Measurements from ENCODE around the gene FARSB. TPM values are rescaled to one million over a fixed set of nuclear protein-coding genes. Genes with fewer than 3 reads are reported as not detected.
A peak's percentile ranks its signal among the peaks of the same experiment; 100 is the strongest.

Gene FARSB
- total RNA-seq, 2 donors from 2014 or later, result 19.2 to 27.3 TPM

GRCh38 chr2:222670191-222671038 lies 14.5 kb upstream of the FARSB start:
- ATAC-seq (no peak), DNase-seq (no peak)
- intact Hi-C loops (cut with DNase I, micrococcal nuclease), result no loop called here

- DNase-seq (no peak), ATAC-seq (no peak)
- intact Hi-C loops (cut with DNase I, micrococcal nuclease), result no loop called here
Measured at GRCh38 chr2:222669353-222669752, 13.5 kb upstream of the FARSB start.

GRCh38 chr2:222668494-222669154 lies 12.7 kb upstream of the FARSB start:
- no peak for ATAC-seq
- intact Hi-C loops (cut with DNase I, micrococcal nuclease), result no loop called here
- DNase-seq, result no peak

- intact Hi-C loops (cut with DNase I, micrococcal nuclease), result no loop called here
- DNase-seq (no peak), ATAC-seq (peak; percentile 61)
Measured at GRCh38 chr2:222663479-222663878, 7.6 kb upstream of the FARSB start.

- intact Hi-C loops (cut with DNase I, micrococcal nuclease), result no loop called here
- peak; percentile 1 for ATAC-seq
- peak in 1 of 2 donors; percentile 14 for DNase-seq
Measured at GRCh38 chr2:222656526-222657446, 894 bp upstream of the FARSB start.

GRCh38 chr2:222653280-222653679 lies 2.6 kb downstream of the FARSB start:
- ATAC-seq (no peak), DNase-seq (no peak)
- intact Hi-C loops (cut with DNase I, micrococcal nuclease), result no loop called here

- peak; percentile 16 to 51 for DNase-seq
- intact Hi-C loops (cut with DNase I, micrococcal nuclease), result no loop called here
- peak; percentile 61 for ATAC-seq
Measured at GRCh38 chr2:222652491-222653255, 3.2 kb downstream of the FARSB start.

GRCh38 chr2:222651718-222652418 lies 4.0 kb downstream of the FARSB start:
- ATAC-seq, result no peak
- intact Hi-C loops (cut with DNase I, micrococcal nuclease), result no loop called here

GRCh38 chr2:222649801-222650200 lies 6.1 kb downstream of the FARSB start:
- DNase-seq (no peak), ATAC-seq (peak; percentile 63)
- intact Hi-C loops (cut with DNase I, micrococcal nuclease), result no loop called here

More at GRCh38 chr2:222651718-222652418, 4.0 kb downstream of the FARSB start:
- no peak for DNase-seq

- ATAC-seq, result peak; percentile 66
- intact Hi-C loops (cut with DNase I, micrococcal nuclease), result no loop called here
Measured at GRCh38 chr2:222646008-222646407, 9.9 kb downstream of the FARSB start.

GRCh38 chr2:222643134-222643533 lies 12.8 kb downstream of the FARSB start:
- intact Hi-C loops (cut with DNase I, micrococcal nuclease), result no loop called here
- ATAC-seq (no peak), DNase-seq (no peak)

More at GRCh38 chr2:222646008-222646407, 9.9 kb downstream of the FARSB start:
- no peak for DNase-seq

GRCh38 chr2:222641336-222641735 lies 14.6 kb downstream of the FARSB start:
- intact Hi-C loops (cut with DNase I, micrococcal nuclease), result no loop called here
- ATAC-seq (no peak), DNase-seq (no peak)

- DNase-seq (peak; percentile 34 to 52), ATAC-seq (peak; percentile 100)
- intact Hi-C loops (cut with DNase I, micrococcal nuclease), result no loop called here
Measured at GRCh38 chr2:222637067-222637466, 18.8 kb downstream of the FARSB start.

- intact Hi-C loops (cut with DNase I, micrococcal nuclease), result no loop called here
- DNase-seq (no peak), ATAC-seq (no peak)
Measured at GRCh38 chr2:222635295-222635694, 20.6 kb downstream of the FARSB start.

GRCh38 chr2:222627764-222628163 lies 28.1 kb downstream of the FARSB start:
- DNase-seq, result no peak
- intact Hi-C loops (cut with DNase I, micrococcal nuclease), result no loop called here

GRCh38 chr2:222623756-222624309 lies 32.1 kb downstream of the FARSB start:
- ATAC-seq, result no peak
- intact Hi-C loops (cut with DNase I, micrococcal nuclease), result no loop called here
- DNase-seq, result no peak

More at GRCh38 chr2:222627764-222628163, 28.1 kb downstream of the FARSB start:
- no peak for ATAC-seq

- no peak for ATAC-seq
- intact Hi-C loops (cut with DNase I, micrococcal nuclease), result no loop called here
- DNase-seq, result no peak
Measured at GRCh38 chr2:222622910-222623309, 33.0 kb downstream of the FARSB start.

GRCh38 chr2:222621893-222622292 lies 34.0 kb downstream of the FARSB start:
- DNase-seq (no peak), ATAC-seq (no peak)
- intact Hi-C loops (cut with DNase I, micrococcal nuclease), result no loop called here

Measured in left colon (tissue), 2 donors.